SK-N-SH treated with all-trans-retinoic acid at 6 μM for 48 hours (cell line): ENCODE results near the gene PCDHGA10.

Source experiments
- ATAC-seq: fragments of 200-7000 bp; cut with Tn5 transposase; 3 replicates; pipeline ENCODE4 v1.9.1; 2020; ENCODE audit warnings: mild to moderate bottlenecking, moderate library complexity
- ARNTL ChIP-seq: fragments of 450-650 bp; formaldehyde crosslinking; IDR thresholded peaks from 2 replicates; pipeline ENCODE4 v1.5.0; 2020; ENCODE audit warnings: low read depth, mild to moderate bottlenecking, moderate library complexity, borderline replicate concordance
- ESRRG ChIP-seq: fragments of 250-450 bp; sonication (Bioruptor Pico); IDR thresholded peaks from 2 replicates; pipeline ENCODE4 v1.6.1; 2021; ENCODE audit warnings: mild to moderate bottlenecking
- GLIS3 ChIP-seq: fragments of 250-450 bp; sonication (Bioruptor Pico); IDR thresholded peaks from 2 replicates; pipeline ENCODE4 v1.5.0; 2020; ENCODE audit warnings: mild to moderate bottlenecking, moderate library complexity
- OSR1 ChIP-seq: fragments of 250-450 bp; sonication (Bioruptor Pico); IDR thresholded peaks from 2 replicates; pipeline ENCODE4 v1.8.0; 2022; ENCODE audit warnings: moderate library complexity, mild to moderate bottlenecking, inconsistent platforms
- RARB ChIP-seq: fragments of 250-450 bp; sonication (Bioruptor Pico); IDR thresholded peaks from 2 replicates; pipeline ENCODE4 v1.8.0; 2021; ENCODE audit warnings: mild to moderate bottlenecking, moderate library complexity
- TCF4 ChIP-seq: fragments of 250-450 bp; sonication (Bioruptor Pico); IDR thresholded peaks from 2 replicates; pipeline ENCODE4 v1.8.0; 2021; ENCODE audit warnings: mild to moderate bottlenecking, moderate library complexity, borderline replicate concordance
- TOX ChIP-seq: fragments of 250-450 bp; sonication (Bioruptor Pico); IDR thresholded peaks from 2 replicates; pipeline ENCODE4 v1.8.0; 2021; ENCODE audit warnings: mild to moderate bottlenecking, moderate library complexity, borderline replicate concordance
- ZC3H10 ChIP-seq: fragments of 250-450 bp; sonication (Bioruptor Pico); IDR thresholded peaks from 2 replicates; pipeline ENCODE4 v1.5.1; 2021; ENCODE audit warnings: mild to moderate bottlenecking, moderate library complexity
- ZFP3 ChIP-seq: fragments of 250-450 bp; sonication (Bioruptor Pico); IDR thresholded peaks from 2 replicates; pipeline ENCODE4 v1.5.0; 2020; ENCODE audit warnings: mild to moderate bottlenecking, moderate library complexity
- ZFP30 ChIP-seq: fragments of 450-650 bp; formaldehyde crosslinking; IDR thresholded peaks from 2 replicates; pipeline ENCODE4 v1.5.0; 2022; ENCODE audit warnings: mild to moderate bottlenecking, moderate library complexity
- ZNF70 ChIP-seq: fragments of 450-650 bp; formaldehyde crosslinking; IDR thresholded peaks from 2 replicates; pipeline ENCODE4 v1.5.0; 2020; ENCODE audit warnings: mild to moderate bottlenecking, moderate library complexity
- ZNF8 ChIP-seq: fragments of 450-650 bp; formaldehyde crosslinking; IDR thresholded peaks from 2 replicates; pipeline ENCODE4 v1.5.0; 2020; ENCODE audit warnings: mild to moderate bottlenecking, moderate library complexity
- TF ChIP-seq, protein P1 (sequence below): fragments of 250-450 bp; sonication (Bioruptor Pico); IDR thresholded peaks from 2 replicates; pipeline ENCODE4 v1.8.0; 2020; ENCODE audit warnings: mild to moderate bottlenecking, moderate library complexity, borderline replicate concordance
- TF ChIP-seq, protein P2 (sequence below): fragments of 250-450 bp; sonication (Bioruptor Pico); IDR thresholded peaks from 2 replicates; pipeline ENCODE4 v1.5.0; 2020; ENCODE audit warnings: mild to moderate bottlenecking, moderate library complexity
- TF ChIP-seq, protein P3 (sequence below): fragments of 250-450 bp; sonication (Bioruptor Pico); IDR thresholded peaks from 2 replicates; pipeline ENCODE4 v1.8.0; 2021; ENCODE audit warnings: low read depth, mild to moderate bottlenecking, moderate library complexity, borderline replicate concordance
- TF ChIP-seq, protein P4 (sequence below): fragments of 250-450 bp; sonication (Bioruptor Pico); IDR thresholded peaks from 2 replicates; pipeline ENCODE4 v1.5.1; 2020; ENCODE audit warnings: low read depth, mild to moderate bottlenecking, moderate library complexity

The PCDHGA10 gene

GRCh38 chr5:141369994-141370848 lies 42.6 kb upstream of the PCDHGA10 start, which contains the start of gene PCDHGB3:
PCDHGB3 (plus strand) TSS chr5:141370242; CDS start chr5:141370395, 153 bp downstream.
- ATAC-seq: no peak
- TF ChIP-seq ARNTL (CRISPR knock-in tag) (no peak), TOX (CRISPR knock-in tag) (no peak), ZNF8 (CRISPR knock-in tag) (no peak), ZFP3 (CRISPR knock-in tag) (no peak), GLIS3 (no peak), RARB (CRISPR knock-in tag) (no peak), TCF4 (no peak), ZNF70 (no peak), ZC3H10 (no peak), OSR1 (CRISPR knock-in tag) (no peak)
- TF ChIP-seq, protein P1, sequence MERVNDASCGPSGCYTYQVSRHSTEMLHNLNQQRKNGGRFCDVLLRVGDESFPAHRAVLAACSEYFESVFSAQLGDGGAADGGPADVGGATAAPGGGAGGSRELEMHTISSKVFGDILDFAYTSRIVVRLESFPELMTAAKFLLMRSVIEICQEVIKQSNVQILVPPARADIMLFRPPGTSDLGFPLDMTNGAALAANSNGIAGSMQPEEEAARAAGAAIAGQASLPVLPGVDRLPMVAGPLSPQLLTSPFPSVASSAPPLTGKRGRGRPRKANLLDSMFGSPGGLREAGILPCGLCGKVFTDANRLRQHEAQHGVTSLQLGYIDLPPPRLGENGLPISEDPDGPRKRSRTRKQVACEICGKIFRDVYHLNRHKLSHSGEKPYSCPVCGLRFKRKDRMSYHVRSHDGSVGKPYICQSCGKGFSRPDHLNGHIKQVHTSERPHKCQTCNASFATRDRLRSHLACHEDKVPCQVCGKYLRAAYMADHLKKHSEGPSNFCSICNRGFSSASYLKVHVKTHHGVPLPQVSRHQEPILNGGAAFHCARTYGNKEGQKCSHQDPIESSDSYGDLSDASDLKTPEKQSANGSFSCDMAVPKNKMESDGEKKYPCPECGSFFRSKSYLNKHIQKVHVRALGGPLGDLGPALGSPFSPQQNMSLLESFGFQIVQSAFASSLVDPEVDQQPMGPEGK: no peak
- TF ChIP-seq, protein P2, sequence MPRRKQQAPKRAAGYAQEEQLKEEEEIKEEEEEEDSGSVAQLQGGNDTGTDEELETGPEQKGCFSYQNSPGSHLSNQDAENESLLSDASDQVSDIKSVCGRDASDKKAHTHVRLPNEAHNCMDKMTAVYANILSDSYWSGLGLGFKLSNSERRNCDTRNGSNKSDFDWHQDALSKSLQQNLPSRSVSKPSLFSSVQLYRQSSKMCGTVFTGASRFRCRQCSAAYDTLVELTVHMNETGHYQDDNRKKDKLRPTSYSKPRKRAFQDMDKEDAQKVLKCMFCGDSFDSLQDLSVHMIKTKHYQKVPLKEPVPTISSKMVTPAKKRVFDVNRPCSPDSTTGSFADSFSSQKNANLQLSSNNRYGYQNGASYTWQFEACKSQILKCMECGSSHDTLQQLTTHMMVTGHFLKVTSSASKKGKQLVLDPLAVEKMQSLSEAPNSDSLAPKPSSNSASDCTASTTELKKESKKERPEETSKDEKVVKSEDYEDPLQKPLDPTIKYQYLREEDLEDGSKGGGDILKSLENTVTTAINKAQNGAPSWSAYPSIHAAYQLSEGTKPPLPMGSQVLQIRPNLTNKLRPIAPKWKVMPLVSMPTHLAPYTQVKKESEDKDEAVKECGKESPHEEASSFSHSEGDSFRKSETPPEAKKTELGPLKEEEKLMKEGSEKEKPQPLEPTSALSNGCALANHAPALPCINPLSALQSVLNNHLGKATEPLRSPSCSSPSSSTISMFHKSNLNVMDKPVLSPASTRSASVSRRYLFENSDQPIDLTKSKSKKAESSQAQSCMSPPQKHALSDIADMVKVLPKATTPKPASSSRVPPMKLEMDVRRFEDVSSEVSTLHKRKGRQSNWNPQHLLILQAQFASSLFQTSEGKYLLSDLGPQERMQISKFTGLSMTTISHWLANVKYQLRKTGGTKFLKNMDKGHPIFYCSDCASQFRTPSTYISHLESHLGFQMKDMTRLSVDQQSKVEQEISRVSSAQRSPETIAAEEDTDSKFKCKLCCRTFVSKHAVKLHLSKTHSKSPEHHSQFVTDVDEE (CRISPR knock-in tag): no peak
- TF ChIP-seq, protein P3, sequence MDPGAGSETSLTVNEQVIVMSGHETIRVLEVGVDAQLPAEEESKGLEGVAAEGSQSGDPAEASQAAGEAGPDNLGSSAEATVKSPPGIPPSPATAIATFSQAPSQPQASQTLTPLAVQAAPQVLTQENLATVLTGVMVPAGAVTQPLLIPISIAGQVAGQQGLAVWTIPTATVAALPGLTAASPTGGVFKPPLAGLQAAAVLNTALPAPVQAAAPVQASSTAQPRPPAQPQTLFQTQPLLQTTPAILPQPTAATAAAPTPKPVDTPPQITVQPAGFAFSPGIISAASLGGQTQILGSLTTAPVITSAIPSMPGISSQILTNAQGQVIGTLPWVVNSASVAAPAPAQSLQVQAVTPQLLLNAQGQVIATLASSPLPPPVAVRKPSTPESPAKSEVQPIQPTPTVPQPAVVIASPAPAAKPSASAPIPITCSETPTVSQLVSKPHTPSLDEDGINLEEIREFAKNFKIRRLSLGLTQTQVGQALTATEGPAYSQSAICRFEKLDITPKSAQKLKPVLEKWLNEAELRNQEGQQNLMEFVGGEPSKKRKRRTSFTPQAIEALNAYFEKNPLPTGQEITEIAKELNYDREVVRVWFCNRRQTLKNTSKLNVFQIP (CRISPR knock-in tag): no peak

GRCh38 chr5:141371572-141372475 lies 41.0 kb upstream of the PCDHGA10 start:
- TF ChIP-seq, protein P2 (CRISPR knock-in tag): no peak
- TF ChIP-seq ZFP30 (CRISPR knock-in tag) (no peak), ESRRG (CRISPR knock-in tag) (no peak), TCF4 (no peak), ZFP3 (CRISPR knock-in tag) (no peak)
- no peak for ATAC-seq

GRCh38 chr5:141373673-141374317 lies 39.0 kb upstream of the PCDHGA10 start, which contains the start of gene PCDHGA6:
PCDHGA6 (plus strand) TSS chr5:141373891; CDS start chr5:141374084, 193 bp downstream.
- no peak for TF ChIP-seq OSR1 (CRISPR knock-in tag)
- TF ChIP-seq, protein P4, sequence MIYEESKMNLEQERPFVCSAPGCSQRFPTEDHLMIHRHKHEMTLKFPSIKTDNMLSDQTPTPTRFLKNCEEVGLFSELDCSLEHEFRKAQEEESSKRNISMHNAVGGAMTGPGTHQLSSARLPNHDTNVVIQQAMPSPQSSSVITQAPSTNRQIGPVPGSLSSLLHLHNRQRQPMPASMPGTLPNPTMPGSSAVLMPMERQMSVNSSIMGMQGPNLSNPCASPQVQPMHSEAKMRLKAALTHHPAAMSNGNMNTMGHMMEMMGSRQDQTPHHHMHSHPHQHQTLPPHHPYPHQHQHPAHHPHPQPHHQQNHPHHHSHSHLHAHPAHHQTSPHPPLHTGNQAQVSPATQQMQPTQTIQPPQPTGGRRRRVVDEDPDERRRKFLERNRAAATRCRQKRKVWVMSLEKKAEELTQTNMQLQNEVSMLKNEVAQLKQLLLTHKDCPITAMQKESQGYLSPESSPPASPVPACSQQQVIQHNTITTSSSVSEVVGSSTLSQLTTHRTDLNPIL (CRISPR knock-in tag): no peak
- no peak for TF ChIP-seq GLIS3
- no peak for TF ChIP-seq ZNF70
- no peak for ATAC-seq
